Endodermal cell (in vitro differentiated cells): ENCODE measurements around the gene LTBP1. TPM values are rescaled to one million over a fixed set of nuclear protein-coding genes. Genes with fewer than 3 reads are reported as not detected.

Experiments
- DNase-seq: peaks from one replicate; pipeline ENCODE4 v3.0.0-alpha.2; 2017
- H3K27ac ChIP-seq: 2 replicates; pipeline ENCODE4 v1.5.1; 2013; ENCODE audit warnings: mild to moderate bottlenecking, low read depth, low read length, moderate library complexity
- H3K27me3 ChIP-seq: 2 replicates; pipeline ENCODE4 v1.6.1; 2013; ENCODE audit warnings: mild to moderate bottlenecking, low read length, moderate library complexity; ENCODE audit not compliant: insufficient read depth, control insufficient read depth, poor library complexity, severe bottlenecking
- H3K36me3 ChIP-seq: 2 replicates; pipeline ENCODE4 v1.7.0; 2013; ENCODE audit warnings: mild to moderate bottlenecking, low read length, moderate library complexity; ENCODE audit not compliant: control insufficient read depth, insufficient read depth
- H3K4me1 ChIP-seq: one replicate; pipeline ENCODE4 v1.7.0; 2013; ENCODE audit warnings: low read length; ENCODE audit not compliant: control insufficient read depth, insufficient read depth
- H3K4me3 ChIP-seq: 2 replicates; pipeline ENCODE4 v1.5.1; 2013; ENCODE audit warnings: mild to moderate bottlenecking, low read length, moderate library complexity
- H3K9ac ChIP-seq: 2 replicates; pipeline ENCODE4 v1.6.1; 2013; ENCODE audit warnings: mild to moderate bottlenecking, low read length, moderate library complexity; ENCODE audit not compliant: poor library complexity, severe bottlenecking; ENCODE audit errors: extremely low read depth
- H3K9me3 ChIP-seq: 2 replicates; pipeline ENCODE4 v1.6.1; 2013; ENCODE audit warnings: mild to moderate bottlenecking, low read length, moderate library complexity; ENCODE audit not compliant: control insufficient read depth
- H3K27ac Mint-ChIP-seq: 2 replicates; pipeline ENCODE4 v1.8.0; 2020; ENCODE audit warnings: mixed read lengths
- H3K27me3 Mint-ChIP-seq: 2 replicates; pipeline ENCODE4 v1.8.0; 2021; ENCODE audit warnings: mild to moderate bottlenecking, mixed read lengths; ENCODE audit not compliant: insufficient read depth
- H3K36me3 Mint-ChIP-seq: 2 replicates; pipeline ENCODE4 v1.8.0; 2020; ENCODE audit warnings: low read depth, mixed read lengths
- H3K4me1 Mint-ChIP-seq: 2 replicates; pipeline ENCODE4 v1.8.0; 2020; ENCODE audit warnings: mixed read lengths
- H3K4me3 Mint-ChIP-seq: 2 replicates; pipeline ENCODE4 v1.8.0; 2020; ENCODE audit warnings: mild to moderate bottlenecking, moderate library complexity, mixed read lengths
- H3K9me3 Mint-ChIP-seq: 2 replicates; pipeline ENCODE4 v1.8.0; 2020; ENCODE audit warnings: mild to moderate bottlenecking, mixed read lengths
- WGBS, 2 experiments: methylation state at CpG; one replicate each; pipeline versions ENCODE4 v1.1.5 to v1.1.7; 2013; ENCODE audit warnings: missing lambda C conversion rate in 2 of 2, mixed read lengths in 1 of 2; ENCODE audit not compliant: insufficient coverage in 1 of 2, insufficient read length in 1 of 2; 5-methylcytosine and 5-hydroxymethylcytosine counted together
- total RNA-seq, 2 donors: library from RNA; stranded (reverse); fragmentation: NEBNext Ultra II Directional in 1 of 2; extraction: Animal tissue kit (Norgen Biotek cat#: 25700) in 1 of 2; gene quantifications; 2 replicates in 1 of 2; 3 replicates in 1 of 2; pipeline ENCODE4 v1.2.1, GENCODE V29; 2021
- TF ChIP-seq, protein P1 (sequence below): fragments of 200-600 bp; sonication (generic); conservative IDR thresholded peaks from 2 replicates; pipeline ENCODE4 v1.5.0; 2021; ENCODE audit warnings: antibody characterized with exemption, mild to moderate bottlenecking

Gene LTBP1
- total RNA-seq, 2 donors from 2014 or later, result 43.2 to 43.4 TPM

DNA sequence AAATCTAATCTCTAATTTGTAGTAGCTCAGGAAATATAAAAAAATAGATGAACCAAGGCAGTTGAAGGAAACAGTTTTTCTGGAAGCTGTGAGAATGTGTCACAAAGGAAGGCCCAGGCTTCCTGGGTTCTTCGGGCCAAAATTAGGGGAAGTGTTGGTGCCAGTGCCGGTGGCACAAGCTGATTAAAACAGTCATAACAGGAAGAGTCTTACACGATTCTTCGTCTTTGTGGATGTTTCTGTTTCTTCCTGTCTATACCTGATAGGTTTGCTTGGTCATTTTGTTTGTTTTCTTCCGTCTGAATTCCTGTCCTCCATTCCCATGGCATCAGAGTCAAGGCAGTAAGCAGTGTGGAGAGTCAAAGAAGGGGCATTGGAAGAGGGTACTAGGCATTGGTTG, 294.3 kb downstream of the LTBP1 start:
- Mint-ChIP-seq H3K27me3 (no peaks in the 10 kb centered on the region), H3K4me3 (no peak overlapping the region), H3K36me3 (no peaks in the 10 kb centered on the region), H3K9me3 (no peaks in the 10 kb centered on the region), H3K27ac (no peak overlapping the region), H3K4me1 (no peaks in the 10 kb centered on the region)
- Histone ChIP-seq H3K4me1 (no peaks in the 10 kb centered on the region), H3K27ac (no peak overlapping the region), H3K4me3 (no peak overlapping the region), H3K9me3 (no peaks in the 10 kb centered on the region), H3K36me3 (no peaks in the 10 kb centered on the region), H3K27me3 (no peaks in the 10 kb centered on the region), H3K9ac (no peak overlapping the region)
- TF ChIP-seq, protein P1, sequence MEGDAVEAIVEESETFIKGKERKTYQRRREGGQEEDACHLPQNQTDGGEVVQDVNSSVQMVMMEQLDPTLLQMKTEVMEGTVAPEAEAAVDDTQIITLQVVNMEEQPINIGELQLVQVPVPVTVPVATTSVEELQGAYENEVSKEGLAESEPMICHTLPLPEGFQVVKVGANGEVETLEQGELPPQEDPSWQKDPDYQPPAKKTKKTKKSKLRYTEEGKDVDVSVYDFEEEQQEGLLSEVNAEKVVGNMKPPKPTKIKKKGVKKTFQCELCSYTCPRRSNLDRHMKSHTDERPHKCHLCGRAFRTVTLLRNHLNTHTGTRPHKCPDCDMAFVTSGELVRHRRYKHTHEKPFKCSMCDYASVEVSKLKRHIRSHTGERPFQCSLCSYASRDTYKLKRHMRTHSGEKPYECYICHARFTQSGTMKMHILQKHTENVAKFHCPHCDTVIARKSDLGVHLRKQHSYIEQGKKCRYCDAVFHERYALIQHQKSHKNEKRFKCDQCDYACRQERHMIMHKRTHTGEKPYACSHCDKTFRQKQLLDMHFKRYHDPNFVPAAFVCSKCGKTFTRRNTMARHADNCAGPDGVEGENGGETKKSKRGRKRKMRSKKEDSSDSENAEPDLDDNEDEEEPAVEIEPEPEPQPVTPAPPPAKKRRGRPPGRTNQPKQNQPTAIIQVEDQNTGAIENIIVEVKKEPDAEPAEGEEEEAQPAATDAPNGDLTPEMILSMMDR, result no peak
- WGBS, 2 experiments, result 80 to 83% methylated on average over 5 of the region's 5 CpGs
- DNase-seq, result no peak

DNA sequence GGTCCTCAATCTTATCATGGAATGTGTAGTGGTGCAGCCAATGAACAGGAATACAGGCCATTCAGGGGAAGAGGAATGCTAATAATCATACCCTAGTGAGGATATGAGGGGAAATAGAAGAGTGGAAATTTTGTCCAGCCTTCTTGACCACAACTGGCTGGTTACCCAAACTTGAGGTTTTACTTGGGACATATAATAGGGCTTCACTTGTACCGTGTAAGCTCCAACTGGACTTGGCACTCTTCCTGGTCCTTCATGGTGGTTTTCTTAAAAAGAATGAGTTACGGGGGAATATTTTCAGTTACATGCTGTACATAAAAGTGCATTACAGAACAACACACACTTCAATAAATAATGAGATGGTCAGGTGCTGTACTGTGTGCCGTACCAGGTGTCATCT, 294.8 kb downstream of the LTBP1 start:
- Histone ChIP-seq H3K27me3 (no peaks in the 10 kb centered on the region), H3K9me3 (no peaks in the 10 kb centered on the region), H3K4me3 (no peak overlapping the region), H3K36me3 (no peaks in the 10 kb centered on the region), H3K9ac (no peak overlapping the region), H3K4me1 (no peaks in the 10 kb centered on the region), H3K27ac (no peak overlapping the region)
- Mint-ChIP-seq H3K27me3 (no peaks in the 10 kb centered on the region), H3K36me3 (no peaks in the 10 kb centered on the region), H3K4me3 (no peak overlapping the region), H3K4me1 (no peaks in the 10 kb centered on the region), H3K9me3 (no peaks in the 10 kb centered on the region), H3K27ac (no peak overlapping the region)
- no peak for DNase-seq
- TF ChIP-seq, protein P1, result no peak
- WGBS, 2 experiments, result 96 to 100% methylated on average over 2 of the region's 3 CpGs

DNA sequence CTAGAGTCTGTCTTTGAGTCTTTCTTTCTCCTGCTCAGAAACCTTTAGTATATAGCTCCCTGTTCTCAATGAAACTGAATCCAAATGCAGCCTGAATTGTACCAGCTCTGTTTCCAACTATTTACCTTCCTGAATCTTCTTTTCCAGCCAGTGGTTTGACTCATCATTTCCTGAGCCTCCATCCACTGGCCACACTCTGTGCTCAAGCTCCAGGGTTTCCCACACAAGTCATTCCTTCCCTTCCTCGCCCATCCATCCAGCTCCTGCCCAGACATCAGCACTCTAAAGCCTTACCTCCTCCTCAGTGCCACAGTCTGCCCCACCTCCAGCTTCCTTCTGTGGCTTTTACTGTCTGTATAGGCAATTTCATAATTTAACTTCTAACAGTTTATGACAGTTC, 296.1 kb downstream of the LTBP1 start:
- no peaks in the 10 kb centered on the region for H3K36me3 ChIP-seq
- no peak overlapping the region for H3K9ac ChIP-seq
- DNase-seq, result no peak
- WGBS, 2 experiments, result 75% methylated on average over 1 of the region's 1 CpG; no CpG with 5 or more reads in 1 of the 2 experiments
- H3K4me3 Mint-ChIP-seq, result no peak overlapping the region
- H3K27ac Mint-ChIP-seq, result no peak overlapping the region
- H3K27ac ChIP-seq, result no peak overlapping the region
- H3K4me3 ChIP-seq, result no peak overlapping the region
- no peaks in the 10 kb centered on the region for H3K4me1 ChIP-seq
- no peaks in the 10 kb centered on the region for H3K27me3 Mint-ChIP-seq
- no peaks in the 10 kb centered on the region for H3K4me1 Mint-ChIP-seq
- no peaks in the 10 kb centered on the region for H3K27me3 ChIP-seq
- H3K9me3 ChIP-seq, result no peaks in the 10 kb centered on the region
- no peaks in the 10 kb centered on the region for H3K36me3 Mint-ChIP-seq
- TF ChIP-seq, protein P1, result no peak
- H3K9me3 Mint-ChIP-seq, result no peaks in the 10 kb centered on the region
